ENCODE measurements around the gene LOX. TPM values are rescaled to one million over a fixed set of nuclear protein-coding genes. Genes with fewer than 3 reads are reported as not detected.

LOX gene, protein sequence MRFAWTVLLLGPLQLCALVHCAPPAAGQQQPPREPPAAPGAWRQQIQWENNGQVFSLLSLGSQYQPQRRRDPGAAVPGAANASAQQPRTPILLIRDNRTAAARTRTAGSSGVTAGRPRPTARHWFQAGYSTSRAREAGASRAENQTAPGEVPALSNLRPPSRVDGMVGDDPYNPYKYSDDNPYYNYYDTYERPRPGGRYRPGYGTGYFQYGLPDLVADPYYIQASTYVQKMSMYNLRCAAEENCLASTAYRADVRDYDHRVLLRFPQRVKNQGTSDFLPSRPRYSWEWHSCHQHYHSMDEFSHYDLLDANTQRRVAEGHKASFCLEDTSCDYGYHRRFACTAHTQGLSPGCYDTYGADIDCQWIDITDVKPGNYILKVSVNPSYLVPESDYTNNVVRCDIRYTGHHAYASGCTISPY
- total RNA-seq = 0.25 TPM
- polyA plus RNA-seq = under 1 TPM in 2 of 4 donors, not detected in 2; 0.02 TPM

- H3K36me3 Mint-ChIP-seq = no peaks in the 10 kb centered on the region
- peaks cover 0 to 22% (median 6%) of the 10 kb centered on the region in 4 donors for H3K4me1 Mint-ChIP-seq
- H3K4me3 ChIP-seq (ENCODE audit: low read depth, low read length) = no peak within 1 kb of the TSS
- peaks cover 26% of the 10 kb centered on the region for H3K27me3 ChIP-seq (ENCODE audit: control insufficient read depth, insufficient read depth, low read length)
- peaks cover 19% of the 10 kb centered on the region for H3K4me1 ChIP-seq (ENCODE audit: control insufficient read depth, insufficient read depth, low read length, poor library complexity, severe bottlenecking)
- peaks cover 72% of the 10 kb centered on the region for H3K27me3 Mint-ChIP-seq
- H3K27ac Mint-ChIP-seq = peak within 1 kb of the TSS in 1 of 3 donors; percentile 74
- H3K4me3 Mint-ChIP-seq = peak within 1 kb of the TSS in 3 of 4 donors; percentile 55 to 80 (median 65)
- H3K9me3 ChIP-seq (ENCODE audit: control insufficient read depth in 2 of 2, low read length in 2 of 2) = no peaks in the 10 kb centered on the region
- no peak for DNase-seq
- ATAC-seq (ENCODE audit: low read depth in 2 of 2) = no peak
- H3K9me3 Mint-ChIP-seq = no peaks in the 10 kb centered on the region
- H3K27ac ChIP-seq (ENCODE audit: insufficient read depth, low read length, poor library complexity, severe bottlenecking) = no peak within 1 kb of the TSS
- H3K36me3 ChIP-seq (ENCODE audit: control insufficient read depth, insufficient read depth, low read length) = no peaks in the 10 kb centered on the region
Observed at GRCh38 chr5:122078116-122079110, at the start of gene LOX. LOX (minus strand) TSS chr5:122078259; CDS start chr5:122077985, 274 bp downstream.

GRCh38 chr5:122126756-122127321 lies 48.8 kb upstream of the LOX start:
- Mint-ChIP-seq H3K27ac (no peak overlapping the region), H3K4me1 (no peaks in the 10 kb centered on the region), H3K9me3 (peaks cover 0 to 2% (median 0%) of the 10 kb centered on the region in 7 donors), H3K36me3 (no peaks in the 10 kb centered on the region), H3K27me3 (no peaks in the 10 kb centered on the region), H3K4me3 (no peak overlapping the region)
- Histone ChIP-seq H3K27me3 (ENCODE audit: control insufficient read depth, insufficient read depth, low read length) (no peaks in the 10 kb centered on the region), H3K4me3 (ENCODE audit: low read depth, low read length) (no peak overlapping the region), H3K36me3 (ENCODE audit: control insufficient read depth, insufficient read depth, low read length) (no peaks in the 10 kb centered on the region), H3K27ac (ENCODE audit: insufficient read depth, low read length, poor library complexity, severe bottlenecking) (no peak overlapping the region), H3K9me3 (ENCODE audit: control insufficient read depth in 2 of 2, low read length in 2 of 2) (no peaks in the 10 kb centered on the region), H3K4me1 (ENCODE audit: control insufficient read depth, insufficient read depth, low read length, poor library complexity, severe bottlenecking) (no peaks in the 10 kb centered on the region)
- no peak for DNase-seq
- ATAC-seq (ENCODE audit: low read depth in 2 of 2) = no peak

GRCh38 chr5:122126177-122126755 lies 48.2 kb upstream of the LOX start:
- peaks cover 0 to 2% (median 0%) of the 10 kb centered on the region in 7 donors for H3K9me3 Mint-ChIP-seq
- ATAC-seq (ENCODE audit: low read depth in 2 of 2) = no peak
- Histone ChIP-seq H3K36me3 (ENCODE audit: control insufficient read depth, insufficient read depth, low read length) (no peaks in the 10 kb centered on the region), H3K4me3 (ENCODE audit: low read depth, low read length) (no peak overlapping the region), H3K9me3 (ENCODE audit: control insufficient read depth in 2 of 2, low read length in 2 of 2) (no peaks in the 10 kb centered on the region), H3K4me1 (ENCODE audit: control insufficient read depth, insufficient read depth, low read length, poor library complexity, severe bottlenecking) (no peaks in the 10 kb centered on the region), H3K27ac (ENCODE audit: insufficient read depth, low read length, poor library complexity, severe bottlenecking) (no peak overlapping the region), H3K27me3 (ENCODE audit: control insufficient read depth, insufficient read depth, low read length) (no peaks in the 10 kb centered on the region)
- no peaks in the 10 kb centered on the region for H3K27me3 Mint-ChIP-seq
- no peak overlapping the region for H3K27ac Mint-ChIP-seq
- H3K36me3 Mint-ChIP-seq = no peaks in the 10 kb centered on the region
- no peak for DNase-seq
- H3K4me3 Mint-ChIP-seq = no peak overlapping the region
- no peaks in the 10 kb centered on the region for H3K4me1 Mint-ChIP-seq

DNA sequence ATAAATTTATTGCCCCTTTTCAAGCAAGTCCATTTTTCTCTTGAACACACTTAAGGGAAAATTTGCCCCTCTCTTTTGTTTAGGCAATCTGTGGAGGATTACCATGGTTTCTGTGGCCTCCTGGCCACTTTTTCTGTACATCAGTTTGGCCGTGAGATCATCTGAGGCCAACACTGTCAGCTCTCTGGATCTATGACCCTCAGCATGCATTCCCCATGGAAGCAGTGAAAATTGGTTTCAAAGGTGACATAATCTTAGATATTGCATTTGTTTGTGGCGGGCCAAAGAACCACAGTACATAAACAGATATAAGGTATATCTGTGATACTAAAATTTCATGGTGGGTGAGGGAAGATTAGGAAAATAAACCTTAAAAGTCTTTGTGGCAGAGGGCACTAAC lies 46.7 kb upstream of the LOX start:
- Histone ChIP-seq H3K36me3 (ENCODE audit: control insufficient read depth, insufficient read depth, low read length) (no peaks in the 10 kb centered on the region), H3K27me3 (ENCODE audit: control insufficient read depth, insufficient read depth, low read length) (no peaks in the 10 kb centered on the region), H3K4me1 (ENCODE audit: control insufficient read depth, insufficient read depth, low read length, poor library complexity, severe bottlenecking) (no peaks in the 10 kb centered on the region), H3K27ac (ENCODE audit: insufficient read depth, low read length, poor library complexity, severe bottlenecking) (no peak overlapping the region), H3K4me3 (ENCODE audit: low read depth, low read length) (no peak overlapping the region), H3K9me3 (ENCODE audit: control insufficient read depth in 2 of 2, low read length in 2 of 2) (no peaks in the 10 kb centered on the region)
- DNase-seq = no peak
- Mint-ChIP-seq H3K36me3 (no peaks in the 10 kb centered on the region), H3K9me3 (peaks cover 0 to 2% (median 0%) of the 10 kb centered on the region in 7 donors), H3K4me3 (no peak overlapping the region), H3K4me1 (no peaks in the 10 kb centered on the region), H3K27me3 (no peaks in the 10 kb centered on the region), H3K27ac (no peak overlapping the region)
- ATAC-seq (ENCODE audit: low read depth in 2 of 2) = no peak

DNA sequence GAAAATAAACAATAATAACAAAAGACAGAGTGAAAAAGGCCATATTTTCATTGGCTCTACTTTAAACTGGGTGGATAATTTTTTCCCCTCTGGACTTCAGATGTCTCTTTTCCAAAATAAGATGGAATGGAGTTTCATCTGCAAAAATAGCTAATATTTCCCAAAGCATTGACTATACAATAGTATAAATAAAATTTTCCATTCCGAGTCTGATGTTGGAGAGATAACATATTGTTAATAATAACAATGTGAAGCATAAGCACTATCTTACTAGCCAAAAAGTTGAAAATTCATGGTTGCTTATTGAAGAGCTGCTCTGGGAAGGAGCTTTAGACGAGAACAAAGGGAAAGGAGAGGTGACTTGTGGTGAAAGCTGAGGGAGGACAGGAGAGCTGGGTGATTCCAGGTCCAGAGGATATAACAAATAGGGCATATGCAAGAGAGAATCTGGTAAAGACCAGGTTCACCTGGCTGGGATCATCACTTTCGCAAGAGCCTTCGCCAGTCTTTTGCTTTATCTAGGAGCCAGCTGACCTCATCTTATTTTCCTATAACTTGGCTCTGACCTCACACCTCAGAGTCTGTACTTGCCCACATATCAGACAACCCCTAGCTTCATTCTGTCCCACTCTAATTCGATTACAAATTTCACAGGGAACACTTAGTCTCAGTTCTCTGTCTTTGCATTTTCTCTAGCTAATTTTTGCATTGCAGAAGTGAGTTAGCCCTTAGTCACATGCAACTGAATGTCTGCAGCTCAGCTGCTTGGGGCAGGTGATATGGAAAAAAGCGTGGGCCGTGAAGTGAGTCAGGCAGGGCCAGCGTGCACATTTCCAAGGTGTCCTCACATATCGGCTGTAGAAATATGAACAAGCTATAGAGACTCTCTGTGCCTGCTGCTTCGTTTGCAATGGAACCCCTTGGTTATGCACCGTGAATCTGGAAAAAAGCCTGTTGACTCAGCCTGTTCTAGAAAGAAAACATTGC lies 43.7 kb upstream of the LOX start:
- H3K36me3 Mint-ChIP-seq = no peaks in the 10 kb centered on the region
- ATAC-seq (ENCODE audit: low read depth in 2 of 2) (no peak), DNase-seq (no peak)
- Histone ChIP-seq H3K4me1 (ENCODE audit: control insufficient read depth, insufficient read depth, low read length, poor library complexity, severe bottlenecking) (no peaks in the 10 kb centered on the region), H3K9me3 (ENCODE audit: control insufficient read depth in 2 of 2, low read length in 2 of 2) (no peaks in the 10 kb centered on the region), H3K27ac (ENCODE audit: insufficient read depth, low read length, poor library complexity, severe bottlenecking) (no peak overlapping the region), H3K27me3 (ENCODE audit: control insufficient read depth, insufficient read depth, low read length) (no peaks in the 10 kb centered on the region), H3K4me3 (ENCODE audit: low read depth, low read length) (no peak overlapping the region), H3K36me3 (ENCODE audit: control insufficient read depth, insufficient read depth, low read length) (no peaks in the 10 kb centered on the region)
- H3K4me3 Mint-ChIP-seq = no peak overlapping the region
- H3K27me3 Mint-ChIP-seq = no peaks in the 10 kb centered on the region
- H3K27ac Mint-ChIP-seq = no peak overlapping the region
- H3K9me3 Mint-ChIP-seq = no peaks in the 10 kb centered on the region
- H3K4me1 Mint-ChIP-seq = no peaks in the 10 kb centered on the region

GRCh38 chr5:122120957-122121356 lies 42.9 kb upstream of the LOX start:
- Histone ChIP-seq H3K27me3 (ENCODE audit: control insufficient read depth, insufficient read depth, low read length) (no peaks in the 10 kb centered on the region), H3K27ac (ENCODE audit: insufficient read depth, low read length, poor library complexity, severe bottlenecking) (no peak overlapping the region), H3K4me3 (ENCODE audit: low read depth, low read length) (no peak overlapping the region), H3K4me1 (ENCODE audit: control insufficient read depth, insufficient read depth, low read length, poor library complexity, severe bottlenecking) (no peaks in the 10 kb centered on the region), H3K9me3 (ENCODE audit: control insufficient read depth in 2 of 2, low read length in 2 of 2) (no peaks in the 10 kb centered on the region), H3K36me3 (ENCODE audit: control insufficient read depth, insufficient read depth, low read length) (no peaks in the 10 kb centered on the region)
- Mint-ChIP-seq H3K27me3 (no peaks in the 10 kb centered on the region), H3K27ac (no peak overlapping the region), H3K9me3 (peaks cover 0 to 3% (median 0%) of the 10 kb centered on the region in 7 donors), H3K4me1 (no peaks in the 10 kb centered on the region), H3K36me3 (no peaks in the 10 kb centered on the region), H3K4me3 (no peak overlapping the region)
- ATAC-seq (ENCODE audit: low read depth in 2 of 2) = no peak
- no peak for DNase-seq
